ENCODE measurements around the gene GRM3. TPM values are rescaled to one million over a fixed set of nuclear protein-coding genes. Genes with fewer than 3 reads are reported as not detected.
"Not testable (repeated sequence)": the region's sequence is repeated elsewhere in the genome, so short reads cannot be mapped to it uniquely, and the experiment has no call there.

GRM3 gene
- total RNA-seq (not detected), total RNA-seq (0 reads per million in 2 donors)

- Mint-ChIP-seq H3K4me3 (no peak within 1 kb of the TSS), H3K4me1 (no peaks in the 10 kb centered on the region), H3K27ac (no peak within 1 kb of the TSS), H3K27me3 (peaks cover 30% of the 10 kb centered on the region), H3K36me3 (ENCODE audit: low read depth) (peaks cover 2% of the 10 kb centered on the region)
- no peak for ATAC-seq
- no peak for DNase-seq
- H3K9me3 ChIP-seq (ENCODE audit: control insufficient read depth, low read length, poor library complexity, severe bottlenecking), result no peaks in the 10 kb centered on the region
These were observed at the start of gene GRM3 for GRCh38 chr7:86643561-86644281. Gene GRM3, plus strand, starts transcription at chr7:86643909. Its CDS starts 121,237 bp downstream, at chr7:86765146.

DNA sequence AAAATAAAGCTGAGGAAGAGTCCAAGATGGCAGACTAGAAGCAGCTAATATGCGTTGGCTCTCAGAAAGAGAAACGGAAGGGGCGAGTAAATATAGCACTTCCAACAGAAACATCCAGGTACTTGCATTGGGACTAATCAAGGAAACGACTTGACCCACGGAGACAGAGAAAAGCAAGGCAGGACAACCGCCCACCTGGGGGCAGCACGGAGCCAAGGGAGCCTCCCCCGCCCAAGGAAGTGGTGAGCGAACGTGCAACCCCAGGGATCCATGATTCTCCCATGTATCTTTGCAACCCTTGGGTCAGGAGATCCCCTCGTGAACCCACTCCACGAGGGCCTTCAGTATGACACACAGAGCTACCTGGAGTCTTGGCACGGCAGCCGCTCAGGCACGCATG, 45.4 kb upstream of the GRM3 start:
- H3K36me3 Mint-ChIP-seq (ENCODE audit: low read depth), result no peaks in the 10 kb centered on the region
- H3K27ac Mint-ChIP-seq, result no peak overlapping the region
- DNase-seq, result peak in 1 of 3 donors; percentile 8
- H3K27me3 Mint-ChIP-seq, result no peaks in the 10 kb centered on the region
- no peak for ATAC-seq
- H3K4me1 Mint-ChIP-seq, result no peaks in the 10 kb centered on the region
- H3K9me3 ChIP-seq (ENCODE audit: control insufficient read depth, low read length, poor library complexity, severe bottlenecking), result no peaks in the 10 kb centered on the region
- H3K4me3 Mint-ChIP-seq, result no peak overlapping the region

GRCh38 chr7:86598721-86599120, 45.0 kb upstream of the GRM3 start:
- no peak for DNase-seq
- no peak overlapping the region for H3K4me3 Mint-ChIP-seq
- H3K4me1 Mint-ChIP-seq, result no peaks in the 10 kb centered on the region
- no peaks in the 10 kb centered on the region for H3K9me3 ChIP-seq (ENCODE audit: control insufficient read depth, low read length, poor library complexity, severe bottlenecking)
- no peak overlapping the region for H3K27ac Mint-ChIP-seq
- ATAC-seq, result no peak
- H3K36me3 Mint-ChIP-seq (ENCODE audit: low read depth), result no peaks in the 10 kb centered on the region
- no peaks in the 10 kb centered on the region for H3K27me3 Mint-ChIP-seq

DNA sequence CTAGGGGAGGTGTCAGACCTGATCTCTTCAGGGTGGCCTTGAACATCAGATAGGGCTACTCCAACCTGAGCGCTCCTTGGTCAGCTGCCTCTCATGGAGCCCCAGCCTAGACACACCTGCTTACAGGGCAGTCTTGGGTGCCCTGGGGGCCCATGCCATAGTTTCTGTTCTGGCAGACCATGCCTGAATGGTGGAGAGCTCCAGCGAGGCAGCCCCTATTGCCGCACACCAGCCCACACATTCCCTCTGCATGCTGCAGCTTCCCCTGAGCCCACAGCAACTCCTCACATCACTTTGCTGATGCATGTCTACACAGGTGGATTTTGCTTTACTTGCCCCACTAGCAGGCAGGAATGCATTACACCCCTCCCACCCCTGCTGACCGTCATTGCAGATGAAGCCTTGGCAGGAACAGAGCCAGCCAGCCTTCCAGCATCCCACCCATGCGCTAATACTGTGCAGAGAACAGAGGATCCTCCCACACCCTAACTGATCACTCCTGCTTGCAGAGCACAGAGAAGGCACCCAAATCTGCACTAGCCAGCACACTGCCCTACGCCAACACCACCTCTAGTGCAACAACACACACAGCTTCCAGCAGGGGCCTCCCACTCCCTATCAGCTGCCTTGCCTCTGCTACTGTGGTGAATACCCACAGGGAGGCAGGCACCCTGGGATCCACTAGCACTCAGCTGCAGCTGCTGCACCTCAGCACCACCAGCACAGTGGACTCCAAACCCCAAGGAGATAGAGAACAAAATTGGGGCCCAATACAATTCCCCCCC, 43.0 kb upstream of the GRM3 start:
- Mint-ChIP-seq H3K36me3 (ENCODE audit: low read depth) (no peaks in the 10 kb centered on the region), H3K27me3 (no peaks in the 10 kb centered on the region), H3K27ac (no peak overlapping the region), H3K4me3 (no peak overlapping the region), H3K4me1 (no peaks in the 10 kb centered on the region)
- DNase-seq (no peak), ATAC-seq (no peak)
- H3K9me3 ChIP-seq (ENCODE audit: control insufficient read depth, low read length, poor library complexity, severe bottlenecking), result no peaks in the 10 kb centered on the region

GRCh38 chr7:86615711-86616110, 28.0 kb upstream of the GRM3 start:
- H3K27me3 Mint-ChIP-seq, H3K27ac Mint-ChIP-seq, DNase-seq: not testable (repeated sequence)

DNA sequence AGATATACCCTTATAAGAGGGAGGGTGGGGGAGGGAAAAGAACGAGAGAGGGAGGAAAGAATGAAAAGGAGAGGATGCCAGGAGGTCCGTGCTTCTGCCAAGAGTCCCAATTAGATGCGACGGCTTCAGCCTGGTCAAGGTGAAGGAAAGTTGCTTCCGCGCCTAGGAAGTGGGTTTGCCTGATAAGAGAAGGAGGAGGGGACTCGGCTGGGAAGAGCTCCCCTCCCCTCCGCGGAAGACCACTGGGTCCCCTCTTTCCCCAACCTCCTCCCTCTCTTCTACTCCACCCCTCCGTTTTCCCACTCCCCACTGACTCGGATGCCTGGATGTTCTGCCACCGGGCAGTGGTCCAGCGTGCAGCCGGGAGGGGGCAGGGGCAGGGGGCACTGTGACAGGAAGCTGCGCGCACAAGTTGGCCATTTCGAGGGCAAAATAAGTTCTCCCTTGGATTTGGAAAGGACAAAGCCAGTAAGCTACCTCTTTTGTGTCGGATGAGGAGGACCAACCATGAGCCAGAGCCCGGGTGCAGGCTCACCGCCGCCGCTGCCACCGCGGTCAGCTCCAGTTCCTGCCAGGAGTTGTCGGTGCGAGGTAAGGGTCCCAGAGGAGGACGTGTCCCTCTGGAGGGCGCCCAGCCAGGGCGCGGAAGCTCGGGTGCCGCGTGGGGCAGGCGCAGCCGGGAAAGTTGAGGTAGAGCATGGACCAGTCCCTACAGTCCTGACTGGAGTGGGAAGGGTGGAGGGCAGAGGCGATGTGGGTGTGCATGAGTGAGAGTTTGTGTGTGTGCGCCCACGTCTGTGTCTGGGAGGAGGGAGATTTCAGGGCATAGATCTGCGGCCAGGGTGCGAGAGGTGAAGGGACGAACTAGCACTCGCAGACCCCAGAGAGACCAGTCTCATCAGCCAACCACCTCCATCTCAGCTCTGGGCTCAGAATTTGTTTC, 844 bp downstream of the GRM3 start:
- H3K36me3 Mint-ChIP-seq (ENCODE audit: low read depth), result peaks cover 2% of the 10 kb centered on the region
- ATAC-seq (no peak), DNase-seq (no peak)
- H3K27me3 Mint-ChIP-seq, result peaks cover 27% of the 10 kb centered on the region
- H3K4me3 Mint-ChIP-seq, result no peak overlapping the region
- H3K4me1 Mint-ChIP-seq, result no peaks in the 10 kb centered on the region
- H3K27ac Mint-ChIP-seq, result no peak overlapping the region
- no peaks in the 10 kb centered on the region for H3K9me3 ChIP-seq (ENCODE audit: control insufficient read depth, low read length, poor library complexity, severe bottlenecking)

More at GRCh38 chr7:86615711-86616110, 28.0 kb upstream of the GRM3 start:
- H3K9me3 ChIP-seq (ENCODE audit: control insufficient read depth, low read length, poor library complexity, severe bottlenecking); H3K4me3 Mint-ChIP-seq; H3K36me3 Mint-ChIP-seq (ENCODE audit: low read depth); ATAC-seq; H3K4me1 Mint-ChIP-seq: not testable (repeated sequence)

DNA sequence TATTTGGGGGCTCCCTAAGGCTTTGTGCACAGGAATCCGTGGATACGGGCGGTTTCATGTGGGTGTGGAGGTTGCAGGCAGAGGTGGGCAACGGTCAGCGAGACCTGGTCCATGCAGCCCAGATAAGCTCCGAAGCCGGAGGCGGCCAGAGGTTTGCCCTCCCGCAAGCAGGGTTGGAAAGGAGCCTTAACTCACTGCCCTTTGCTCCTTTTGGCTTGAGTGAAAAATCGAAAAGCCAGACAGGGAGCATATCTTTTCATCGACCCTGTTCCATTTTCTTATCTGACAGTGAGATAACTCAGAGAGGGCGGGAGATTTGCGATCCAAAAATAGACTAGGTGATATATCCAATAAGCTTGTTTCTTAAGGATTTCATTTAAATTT, 1.5 kb downstream of the GRM3 start:
- no peaks in the 10 kb centered on the region for H3K9me3 ChIP-seq (ENCODE audit: control insufficient read depth, low read length, poor library complexity, severe bottlenecking)
- Mint-ChIP-seq H3K4me3 (no peak overlapping the region), H3K36me3 (ENCODE audit: low read depth) (peaks cover 2% of the 10 kb centered on the region), H3K4me1 (no peaks in the 10 kb centered on the region), H3K27ac (no peak overlapping the region), H3K27me3 (peaks cover 25% of the 10 kb centered on the region)
- DNase-seq, result no peak
- no peak for ATAC-seq

DNA sequence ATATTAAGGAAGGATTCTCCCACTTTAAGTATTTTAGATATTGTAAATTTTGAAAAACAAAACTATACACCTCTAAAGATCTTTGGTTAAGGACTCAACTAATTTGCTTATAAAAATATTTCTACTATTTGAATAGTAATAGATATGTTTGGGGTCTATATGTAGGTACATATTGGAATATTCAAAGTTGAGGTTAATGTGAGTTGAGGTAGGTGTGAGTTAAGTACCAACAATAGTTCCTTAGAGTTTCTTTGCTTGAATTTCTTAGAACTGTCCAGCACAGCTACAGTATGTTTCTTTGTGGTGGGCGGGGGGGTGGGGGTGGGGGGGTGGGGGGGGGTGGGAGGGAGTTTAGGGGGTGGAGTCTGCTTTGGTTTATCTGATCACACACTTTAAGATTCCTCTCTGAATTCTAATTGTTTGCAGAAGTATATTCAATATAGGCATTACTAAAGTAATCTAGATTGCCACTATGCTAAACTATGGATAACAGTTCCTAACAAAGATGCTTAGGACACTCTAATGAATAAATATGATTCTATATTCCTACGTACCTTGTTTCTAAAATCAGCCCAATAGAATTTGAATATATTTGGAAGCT, 2.1 kb downstream of the GRM3 start:
- Mint-ChIP-seq H3K27me3 (peaks cover 25% of the 10 kb centered on the region), H3K4me1 (no peaks in the 10 kb centered on the region), H3K36me3 (ENCODE audit: low read depth) (peaks cover 2% of the 10 kb centered on the region), H3K27ac (no peak overlapping the region), H3K4me3 (no peak overlapping the region)
- no peaks in the 10 kb centered on the region for H3K9me3 ChIP-seq (ENCODE audit: control insufficient read depth, low read length, poor library complexity, severe bottlenecking)
- DNase-seq (no peak), ATAC-seq (no peak)

DNA sequence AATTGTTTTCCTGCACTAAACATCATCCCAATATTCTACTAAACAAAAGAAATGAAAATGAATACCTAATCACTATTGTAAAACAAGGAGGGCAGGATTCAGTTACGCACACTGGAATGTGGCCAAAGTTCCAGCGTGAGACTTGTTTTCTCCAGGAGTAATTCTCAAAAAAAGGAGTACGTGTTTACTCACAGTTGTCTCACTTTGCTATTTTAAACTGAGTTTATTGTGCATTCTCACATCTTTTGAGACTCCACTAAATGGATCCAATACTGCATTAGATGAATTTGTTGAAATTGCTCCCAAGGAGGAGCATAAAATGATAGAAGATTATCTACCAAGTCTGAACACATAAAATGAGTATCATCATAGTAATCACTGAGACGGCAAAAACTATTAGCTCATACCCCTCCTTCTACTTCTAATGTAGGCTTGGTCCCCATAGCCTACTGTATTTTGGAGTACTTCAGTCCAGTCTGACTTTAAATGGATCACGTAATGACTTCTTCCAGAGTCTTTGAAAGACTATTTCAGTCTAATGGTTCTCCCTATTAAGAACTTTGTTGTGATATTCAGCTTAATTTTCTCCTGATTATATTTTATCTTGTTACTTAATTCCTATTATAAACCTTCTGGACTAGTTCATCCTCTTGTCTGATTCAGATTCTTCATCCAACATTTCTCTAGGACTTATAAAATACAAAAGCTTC, 3.8 kb downstream of the GRM3 start:
- Mint-ChIP-seq H3K36me3 (ENCODE audit: low read depth) (peaks cover 2% of the 10 kb centered on the region), H3K27me3 (peaks cover 20% of the 10 kb centered on the region), H3K4me1 (no peaks in the 10 kb centered on the region), H3K4me3 (no peak overlapping the region), H3K27ac (no peak overlapping the region)
- ATAC-seq, result no peak
- H3K9me3 ChIP-seq (ENCODE audit: control insufficient read depth, low read length, poor library complexity, severe bottlenecking), result no peaks in the 10 kb centered on the region
- no peak for DNase-seq

DNA sequence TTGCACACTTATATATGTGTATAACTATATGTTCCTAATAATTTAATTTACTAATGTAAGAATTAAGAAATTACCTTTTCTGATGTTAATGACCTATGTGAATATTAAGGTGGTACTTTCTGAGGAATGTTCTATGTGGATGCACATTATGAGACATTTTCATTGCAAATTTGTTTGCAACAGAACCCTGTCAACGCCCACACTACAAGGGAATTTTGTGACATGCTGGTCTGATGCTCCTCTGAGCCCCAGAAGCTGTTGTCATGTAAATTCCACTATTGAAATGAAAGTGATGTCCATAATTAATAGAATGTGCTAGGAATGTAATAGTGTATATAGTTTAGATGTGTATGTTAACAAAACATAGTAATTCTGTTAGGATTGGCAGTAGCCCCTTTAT, 4.5 kb downstream of the GRM3 start:
- no peaks in the 10 kb centered on the region for H3K4me1 Mint-ChIP-seq
- ATAC-seq, result no peak
- H3K27ac Mint-ChIP-seq, result no peak overlapping the region
- H3K36me3 Mint-ChIP-seq (ENCODE audit: low read depth), result peaks cover 2% of the 10 kb centered on the region
- no peak for DNase-seq
- peaks cover 20% of the 10 kb centered on the region for H3K27me3 Mint-ChIP-seq
- H3K9me3 ChIP-seq (ENCODE audit: control insufficient read depth, low read length, poor library complexity, severe bottlenecking), result no peaks in the 10 kb centered on the region
- no peak overlapping the region for H3K4me3 Mint-ChIP-seq

- H3K27me3 Mint-ChIP-seq, result no peaks in the 10 kb centered on the region
- H3K4me3 Mint-ChIP-seq, result no peak overlapping the region
- no peaks in the 10 kb centered on the region for H3K4me1 Mint-ChIP-seq
- no peak for ATAC-seq
- no peak overlapping the region for H3K27ac Mint-ChIP-seq
- no peak for DNase-seq
- H3K36me3 Mint-ChIP-seq (ENCODE audit: low read depth), result no peaks in the 10 kb centered on the region
- no peaks in the 10 kb centered on the region for H3K9me3 ChIP-seq (ENCODE audit: control insufficient read depth, low read length, poor library complexity, severe bottlenecking)
These were observed 10.4 kb downstream of the GRM3 start for GRCh38 chr7:86653919-86654659.

- Mint-ChIP-seq H3K36me3 (ENCODE audit: low read depth) (no peaks in the 10 kb centered on the region), H3K27ac (no peak overlapping the region), H3K27me3 (no peaks in the 10 kb centered on the region), H3K4me1 (no peaks in the 10 kb centered on the region), H3K4me3 (no peak overlapping the region)
- no peaks in the 10 kb centered on the region for H3K9me3 ChIP-seq (ENCODE audit: control insufficient read depth, low read length, poor library complexity, severe bottlenecking)
- ATAC-seq, result no peak
- DNase-seq, result no peak
These were observed 14.2 kb downstream of the GRM3 start for GRCh38 chr7:86657948-86658347.
